Adrenal gland (tissue), 12 donors: ENCODE data around the gene LIPT1. TPM values are rescaled to one million over a fixed set of nuclear protein-coding genes. Genes with fewer than 3 reads are reported as not detected.

Experiments used
- DNase-seq, 7 donors: peaks; one replicate each; pipeline ENCODE4 v3.0.0-alpha.2; 2019 to 2020
- H3K27ac ChIP-seq, 5 donors: fragments of 200-600 bp; sonication (generic) in 4 of 5; 1 replicate in 3 of 5; 2 replicates in 2 of 5; pipeline versions ENCODE4 v1.5.1 to v1.8.0; 2016 to 2020; ENCODE audit warnings: mild to moderate bottlenecking in 1 of 5
- H3K27me3 ChIP-seq: fragments of 200-600 bp; 2 replicates; pipeline ENCODE4 v1.8.0; 2021
- H3K36me3 ChIP-seq, 2 donors: fragments of 200-600 bp; replicated peaks in 1 of 2; 1 replicate in 1 of 2; 2 replicates in 1 of 2; pipeline versions ENCODE4 v1.5.1 to v1.8.0; 2018 to 2022
- H3K4me1 ChIP-seq, 2 donors: fragments of 200-600 bp; replicated peaks in 1 of 2; 1 replicate in 1 of 2; 2 replicates in 1 of 2; pipeline versions ENCODE4 v1.5.1 to v1.8.0; 2018 to 2021
- H3K4me3 ChIP-seq, 4 donors: fragments of 200-600 bp; sonication (generic) in 3 of 4; one replicate each; pipeline ENCODE4 v1.5.1; 2016 to 2018
- H3K9me3 ChIP-seq, 3 donors: fragments of 200-600 bp; sonication (generic) in 1 of 3; replicated peaks in 1 of 3; 1 replicate in 2 of 3; 2 replicates in 1 of 3; pipeline versions ENCODE4 v1.5.1 to v1.8.0; 2016 to 2021
- CTCF ChIP-seq, 6 experiments: fragments of 450-650 bp in 4 of 6; fragments of 200-600 bp in 2 of 6; sonication (generic) in 1 of 6; IDR thresholded peaks; 1 replicate in 5 of 6; 2 replicates in 1 of 6; pipeline versions ENCODE4 v1.5.1 to v1.8.0; 2016 to 2021; ENCODE audit warnings: antibody characterized with exemption in 6 of 6, mild to moderate bottlenecking in 2 of 6, moderate library complexity in 1 of 6
- POLR2A ChIP-seq, 2 donors: fragments of 450-650 bp; IDR thresholded peaks; one replicate each; pipeline ENCODE4 v1.6.1; 2017; ENCODE audit warnings: antibody characterized with exemption in 2 of 2, mild to moderate bottlenecking in 2 of 2, moderate library complexity in 1 of 2
- WGBS, 4 donors: extraction: QIAGEN DNeasy Blood & Tissue Kit in 2 of 4; methylation state at CpG; one replicate each; pipeline versions ENCODE4 v1.1.5 to v1.1.7; 2013 to 2017; 5-methylcytosine and 5-hydroxymethylcytosine counted together
- intact Hi-C, 2 donors: fragments of 100-400 bp; cut with DNase I; formaldehyde crosslinking; loops; one replicate each; pipeline versions ENCODE4 v1.14.1 to v1.15.0; 2022 to 2023
- polyA plus RNA-seq, 3 donors: library from polyadenylated mRNA; stranded (reverse); fragments of 200-250 nt in 2 of 3; fragments of 350-450 nt in 1 of 3; fragmentation: Illumina TruSeq in 1 of 3; extraction: RNeasy Lipid Tissue Mini Kit (QIAGEN cat#74804) in 1 of 3; gene quantifications; one replicate each; pipeline ENCODE4 v1.2.3, GENCODE V29; 2013 to 2014
- total RNA-seq, 9 donors: library from RNA; depleted of rRNA in 4 of 9; stranded (reverse); fragments of >200 nt in 4 of 9; fragments of 120-200 nt in 1 of 9; fragmentation: NEBNext Ultra II Directional in 1 of 9; extraction: Animal tissue kit (Norgen Biotek cat#: 25700) in 1 of 9; gene quantifications; one replicate each; pipeline versions ENCODE4 v1.1.0 to v1.2.4, GENCODE V29; 2013 to 2023
- donor health status: healthy with polysubstance abuse.
- donor health status: Bipolar disorder and iron deficiency.
- donor health status: DM: yes; HTN: yes; CAD: no.
- donor health status: DM: no; HTN: no; CAD: no.
- donor health status: DM: no; HTN: no; CAD: no.
- donor health status: DM: yes; HTN: yes; CAD: no.

The LIPT1 gene
- total and polyA plus RNA-seq, 12 donors = 4.4 to 14.7 (median 9.5) TPM

- Histone ChIP-seq H3K27ac (no peak overlapping the region), H3K9me3 (no peaks in the 10 kb centered on the region), H3K36me3 (no peaks in the 10 kb centered on the region), H3K27me3 (no peaks in the 10 kb centered on the region), H3K4me1 (peaks cover 0 to 24% of the 10 kb centered on the region in 2 donors), H3K4me3 (no peak overlapping the region)
- TF ChIP-seq CTCF (IDR thresholded peaks at IDR 0.05) = no peak
- no peak for TF ChIP-seq POLR2A (IDR thresholded peaks at IDR 0.05)
- intact Hi-C loops = no loop called here
- WGBS, 4 donors = 88 to 92% (median 90%) methylated on average over 7 of the region's 7 CpGs
- no peak for DNase-seq
Observed at GRCh38 chr2:99152199-99152895, 2.4 kb upstream of the LIPT1 start.

- Histone ChIP-seq H3K36me3 (no peaks in the 10 kb centered on the region), H3K27me3 (no peaks in the 10 kb centered on the region), H3K4me3 (peak overlapping the region in 3 of 4 donors; percentile 62 to 90 (median 82)), H3K9me3 (no peaks in the 10 kb centered on the region), H3K27ac (peak overlapping the region in 4 of 5 donors; percentile 68 to 96 (median 92)), H3K4me1 (peaks cover 0 to 24% of the 10 kb centered on the region in 2 donors)
- TF ChIP-seq CTCF (IDR thresholded peaks at IDR 0.05) (no peak), POLR2A (IDR thresholded peaks at IDR 0.05) (no peak)
- intact Hi-C loops = no loop called here
- 34 to 43% (median 37%) methylated on average over 9 to 12 of the region's 12 CpGs for WGBS, 4 donors
- DNase-seq = peak in 4 of 7 donors; percentile 15 to 58 (median 24)
Observed at GRCh38 chr2:99153921-99154604, 704 bp upstream of the LIPT1 start.

- H3K27me3 ChIP-seq = no peaks in the 10 kb centered on the region
- peaks cover 0 to 24% of the 10 kb centered on the region in 2 donors for H3K4me1 ChIP-seq
- H3K36me3 ChIP-seq = no peaks in the 10 kb centered on the region
- no peak for DNase-seq
- H3K27ac ChIP-seq = no peak overlapping the region
- no peak overlapping the region for H3K4me3 ChIP-seq
- intact Hi-C loops = no loop called here
- H3K9me3 ChIP-seq = no peaks in the 10 kb centered on the region
- WGBS, 4 donors = 68 to 85% (median 73%) methylated on average over 1 of the region's 1 CpG
- no peak for TF ChIP-seq POLR2A (IDR thresholded peaks at IDR 0.05)
- TF ChIP-seq CTCF (IDR thresholded peaks at IDR 0.05) = no peak
Observed at GRCh38 chr2:99156891-99157290, 2.1 kb downstream of the LIPT1 start.

- Histone ChIP-seq H3K4me3 (no peak overlapping the region), H3K27ac (no peak overlapping the region), H3K4me1 (peaks cover 0 to 23% of the 10 kb centered on the region in 2 donors), H3K36me3 (no peaks in the 10 kb centered on the region), H3K9me3 (no peaks in the 10 kb centered on the region), H3K27me3 (no peaks in the 10 kb centered on the region)
- WGBS, 4 donors = 93 to 98% (median 96%) methylated on average over 5 of the region's 5 CpGs
- intact Hi-C loops = no loop called here
- DNase-seq = no peak
- TF ChIP-seq CTCF (IDR thresholded peaks at IDR 0.05) (no peak), POLR2A (IDR thresholded peaks at IDR 0.05) (no peak)
Observed at GRCh38 chr2:99158599-99158998, 3.8 kb downstream of the LIPT1 start.
